HG02884 (cell line): ENCODE measurements around the gene BATF3.
"Not testable (repeated sequence)": the region's sequence is repeated elsewhere in the genome, so short reads cannot be mapped to it uniquely, and the experiment has no call there.

Source experiments
- ATAC-seq: cut with Tn5 transposase; IDR thresholded peaks from one replicate; pipeline ENCODE4 v1.9.1; 2021; ENCODE audit warnings: mild to moderate bottlenecking, moderate library complexity; ENCODE audit not compliant: unreplicated experiment

The BATF3 gene

GRCh38 chr1:212664409-212665199, 35.0 kb downstream of the BATF3 start:
- no peak for ATAC-seq

- not testable (repeated sequence) for ATAC-seq
Observed at GRCh38 chr1:212658250-212658649, 41.4 kb downstream of the BATF3 start.

- ATAC-seq: no peak
Observed at GRCh38 chr1:212656730-212657129, 42.9 kb downstream of the BATF3 start.

GRCh38 chr1:212655668-212656440, 43.8 kb downstream of the BATF3 start:
- no peak for ATAC-seq

- ATAC-seq: no peak
Observed at GRCh38 chr1:212652609-212653008, 47.0 kb downstream of the BATF3 start.

GRCh38 chr1:212651977-212652376, 47.7 kb downstream of the BATF3 start:
- ATAC-seq: no peak

GRCh38 chr1:212651521-212651920, 48.1 kb downstream of the BATF3 start:
- ATAC-seq: no peak

- ATAC-seq: no peak
Observed at GRCh38 chr1:212650228-212650627, 49.4 kb downstream of the BATF3 start.

- no peak for ATAC-seq
Observed at GRCh38 chr1:212649020-212649419, 50.6 kb downstream of the BATF3 start.

GRCh38 chr1:212648431-212648830, 51.2 kb downstream of the BATF3 start:
- no peak for ATAC-seq

- no peak for ATAC-seq
Observed at GRCh38 chr1:212647004-212647403, 52.6 kb downstream of the BATF3 start.

GRCh38 chr1:212646588-212646987, 53.1 kb downstream of the BATF3 start:
- no peak for ATAC-seq

GRCh38 chr1:212645546-212646543, 53.8 kb downstream of the BATF3 start:
- ATAC-seq: no peak

- no peak for ATAC-seq
Observed at GRCh38 chr1:212644866-212645545, 54.6 kb downstream of the BATF3 start.

GRCh38 chr1:212643877-212644276, 55.8 kb downstream of the BATF3 start:
- ATAC-seq: no peak

GRCh38 chr1:212641956-212642355, 57.7 kb downstream of the BATF3 start:
- no peak for ATAC-seq

- ATAC-seq: no peak
Observed at GRCh38 chr1:212640223-212640878, 59.3 kb downstream of the BATF3 start.

GRCh38 chr1:212639524-212639923, 60.1 kb downstream of the BATF3 start:
- ATAC-seq: not testable (repeated sequence)

GRCh38 chr1:212638492-212639151, 61.0 kb downstream of the BATF3 start:
- no peak for ATAC-seq
